Activated CD4-positive, alpha-beta T cell treated with anti-CD3 and anti-CD28 coated beads, Interleukin-2, amount 50 U/mL, for 16 hours (primary cell): ENCODE measurements around the gene IRAK4.
"Not testable (repeated sequence)": the region's sequence is repeated elsewhere in the genome, so short reads cannot be mapped to it uniquely, and the experiment has no call there.

Experiments
- DNase-seq: peaks from one replicate; pipeline ENCODE4 v3.0.0-alpha.2; 2020

Gene IRAK4

DNA sequence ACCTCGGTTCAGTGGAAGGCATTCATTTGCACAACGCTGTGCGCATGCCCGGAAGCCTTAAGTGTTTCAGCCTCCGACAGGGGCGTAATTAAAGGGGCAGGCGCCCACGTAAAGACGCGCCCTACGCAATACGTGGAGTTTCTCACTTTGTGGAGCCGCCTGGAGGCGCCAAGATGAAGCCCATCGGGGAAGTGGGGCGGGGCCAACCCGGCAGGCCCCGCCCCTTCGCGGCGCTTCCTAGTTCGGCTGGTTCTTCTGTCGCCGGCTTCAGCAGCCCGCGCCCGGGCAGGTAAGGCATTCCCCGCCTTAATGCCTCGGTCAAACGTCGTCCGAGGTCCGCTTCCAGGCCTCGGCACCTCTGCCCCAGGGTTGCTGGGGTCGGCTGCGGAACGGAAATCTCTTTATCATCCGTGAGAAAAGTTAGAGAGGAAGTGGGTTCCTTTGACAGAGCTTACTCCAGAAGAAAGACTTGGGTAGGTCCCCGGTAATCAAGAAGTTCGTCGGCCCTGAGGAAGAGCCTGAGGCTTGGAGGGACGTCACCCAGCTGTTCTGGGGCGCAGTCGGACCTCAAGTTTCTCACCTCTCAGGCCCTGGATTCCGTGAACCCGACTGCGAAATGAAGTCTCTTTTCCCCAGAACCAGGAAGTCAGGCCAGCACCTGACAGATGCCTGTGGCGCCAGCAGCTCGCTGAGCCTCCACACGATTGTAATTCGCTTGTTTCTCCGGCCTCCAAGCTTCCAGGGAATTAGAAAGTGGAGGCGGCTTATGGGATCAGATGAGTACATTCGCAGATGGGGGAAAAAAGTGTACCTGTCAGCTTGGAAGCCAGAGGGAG lies at the start of gene IRAK4, which contains the start of gene PUS7L:
Gene IRAK4, plus strand, starts transcription at position 224 of the 836 bp plus-strand sequence. CDS start 9,161 bp downstream, outside the sequence.
Gene PUS7L, minus strand, starts transcription at position 63 of the 836 bp plus-strand sequence. CDS start 3,545 bp downstream, outside the sequence.
- peak; percentile 97 for DNase-seq

DNA sequence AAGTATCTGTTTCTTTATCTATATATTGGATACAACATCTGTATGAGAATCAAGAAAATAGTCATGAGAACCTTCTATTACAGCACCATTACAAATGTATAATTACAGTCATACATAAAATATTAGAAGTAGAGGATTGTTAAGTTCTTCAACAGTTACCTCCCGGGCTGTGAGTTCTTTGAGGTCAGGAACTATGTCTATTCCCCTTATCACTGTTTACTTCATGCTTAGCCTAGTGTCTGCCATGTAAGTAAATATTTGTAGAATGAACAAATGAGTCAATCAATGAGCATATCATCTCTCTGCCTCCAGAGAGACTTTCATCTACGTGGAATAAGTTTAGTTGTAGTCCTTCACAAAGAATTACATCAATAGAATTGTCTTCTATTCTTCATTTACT lies 47.4 kb upstream of the IRAK4 start:
- no peak for DNase-seq

DNA sequence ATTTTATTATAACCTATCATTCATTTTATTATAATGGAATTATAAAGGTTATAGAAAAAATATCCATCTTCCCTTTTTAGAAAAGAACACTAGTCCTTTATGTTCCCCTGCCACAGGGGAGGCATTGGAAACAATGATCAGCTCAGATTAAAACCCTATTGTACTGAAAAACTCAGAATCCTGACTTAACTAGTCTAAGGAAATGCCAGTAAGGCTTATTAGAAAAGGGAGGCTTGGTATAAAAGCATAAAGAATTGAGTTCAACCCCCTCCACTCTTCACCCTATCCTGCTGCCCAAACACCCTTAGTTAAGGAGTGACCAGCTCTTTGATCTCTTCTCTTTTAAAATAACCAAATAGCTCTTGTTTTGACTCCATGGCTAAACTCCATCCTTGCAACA lies 36.1 kb upstream of the IRAK4 start:
- DNase-seq: no peak

DNA sequence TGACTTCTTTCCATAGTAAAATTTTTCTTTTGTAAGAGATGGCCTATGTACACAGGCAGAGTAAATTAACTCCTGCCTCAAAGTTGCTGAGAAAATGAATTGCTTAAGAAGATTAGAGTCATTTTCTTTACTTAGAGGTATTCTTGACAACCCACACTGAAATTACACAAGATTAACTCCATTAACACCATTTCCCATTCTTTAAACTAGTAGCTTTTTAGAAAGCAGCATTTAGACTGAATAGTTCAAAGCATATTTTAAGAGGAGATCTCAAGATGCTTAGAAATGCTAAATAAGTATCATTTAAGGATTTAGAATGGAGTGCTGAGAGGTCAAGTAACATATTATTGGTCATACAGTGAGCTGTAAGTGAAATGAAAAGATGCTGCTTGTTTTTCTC lies 35.6 kb upstream of the IRAK4 start:
- DNase-seq: no peak

DNA sequence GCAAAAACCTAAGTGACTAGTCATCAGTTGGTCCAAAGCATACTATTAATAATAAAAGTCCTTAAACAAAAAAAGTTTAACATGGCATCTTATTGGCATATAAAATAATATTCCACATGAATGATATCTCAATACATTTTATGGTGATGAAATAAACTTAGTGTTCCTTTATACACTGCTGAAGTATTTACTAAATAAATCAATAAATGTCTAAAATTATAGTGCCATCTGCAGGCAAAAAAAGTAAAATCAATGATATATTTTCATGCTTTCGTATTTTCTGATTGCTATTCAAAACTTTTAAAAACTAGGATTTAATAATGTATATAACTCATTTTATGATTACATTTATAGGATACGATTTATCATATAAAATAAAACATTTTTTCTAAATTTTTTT lies 30.6 kb upstream of the IRAK4 start:
- no peak for DNase-seq

DNA sequence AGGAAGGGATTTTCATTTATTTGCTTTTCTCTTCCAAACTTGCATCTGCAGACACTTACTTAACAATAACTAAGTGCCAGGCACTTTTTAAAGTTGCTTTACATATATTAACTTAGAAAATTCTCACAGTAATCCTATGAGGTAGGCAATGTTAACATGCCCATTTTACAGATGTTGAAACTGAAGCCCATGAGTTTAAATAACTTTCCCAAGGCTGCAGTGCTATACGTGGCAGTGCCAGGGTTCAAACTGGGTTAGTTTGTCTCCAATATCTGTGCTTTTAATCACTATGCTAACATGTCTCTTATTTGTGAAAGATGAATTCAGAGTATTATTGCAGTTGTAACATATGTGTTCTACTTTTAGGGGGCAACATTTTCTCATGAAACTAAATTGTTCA lies 30.1 kb upstream of the IRAK4 start:
- no peak for DNase-seq

DNA sequence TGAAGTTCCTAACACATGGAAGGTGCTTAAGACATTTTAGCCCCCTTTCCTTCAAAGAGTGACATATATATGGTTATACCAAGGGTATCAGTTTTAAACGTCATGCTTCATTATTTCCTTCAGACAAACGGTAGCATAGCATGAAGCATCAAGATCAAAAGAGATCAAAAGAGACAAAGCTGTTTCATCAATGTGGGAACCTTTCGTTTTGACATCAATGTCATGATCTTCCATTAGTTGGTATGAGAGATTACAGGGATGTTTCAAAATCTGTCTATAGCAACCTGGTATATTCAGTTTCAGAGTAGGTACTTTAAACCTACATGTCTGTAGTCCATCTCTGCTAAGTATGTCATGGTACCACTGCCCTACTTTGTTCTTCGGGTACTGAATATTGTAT lies 28.5 kb upstream of the IRAK4 start:
- DNase-seq: peak; percentile 43

DNA sequence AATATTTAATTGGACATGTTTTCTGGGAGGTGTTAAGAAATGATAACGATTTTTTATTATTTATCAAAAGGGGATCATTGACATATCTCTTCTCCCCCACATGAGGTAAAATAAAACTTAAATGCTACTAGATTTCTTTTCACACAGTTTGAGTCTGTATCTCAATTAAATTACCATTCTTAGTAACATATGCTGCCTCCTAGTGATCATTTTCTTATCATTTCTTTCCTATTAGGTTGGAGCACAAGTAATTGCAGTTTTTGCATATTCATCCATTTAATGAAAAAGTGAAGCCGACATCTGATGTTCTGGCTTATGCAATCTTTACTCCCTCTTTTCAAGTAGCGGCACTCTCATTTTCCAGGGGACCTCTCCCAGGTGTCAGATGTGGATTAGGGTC lies 25.1 kb upstream of the IRAK4 start:
- DNase-seq: no peak

DNA sequence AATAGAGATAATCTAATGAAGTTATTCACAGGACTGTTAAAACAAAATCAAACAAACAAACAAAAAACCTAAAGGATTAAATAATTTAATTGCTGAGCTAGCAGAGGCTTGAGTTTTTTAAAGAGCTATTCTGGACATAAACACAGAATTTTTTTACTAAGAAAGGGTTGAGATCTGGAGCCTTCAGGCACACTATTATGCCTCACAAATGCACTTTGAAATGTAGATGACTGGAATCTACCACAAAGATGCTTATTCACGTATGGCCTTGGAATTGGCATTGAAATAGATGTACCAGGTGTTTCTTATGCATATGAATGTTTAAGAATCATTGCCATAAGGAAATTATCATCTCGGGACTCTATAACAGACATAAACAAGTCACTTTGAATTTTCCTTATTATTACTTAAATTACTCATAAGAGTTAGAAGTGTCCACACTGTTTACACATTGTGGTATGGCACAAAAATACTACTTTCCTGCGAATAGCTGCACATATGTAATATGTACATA lies 21.8 kb upstream of the IRAK4 start:
- no peak for DNase-seq

DNA sequence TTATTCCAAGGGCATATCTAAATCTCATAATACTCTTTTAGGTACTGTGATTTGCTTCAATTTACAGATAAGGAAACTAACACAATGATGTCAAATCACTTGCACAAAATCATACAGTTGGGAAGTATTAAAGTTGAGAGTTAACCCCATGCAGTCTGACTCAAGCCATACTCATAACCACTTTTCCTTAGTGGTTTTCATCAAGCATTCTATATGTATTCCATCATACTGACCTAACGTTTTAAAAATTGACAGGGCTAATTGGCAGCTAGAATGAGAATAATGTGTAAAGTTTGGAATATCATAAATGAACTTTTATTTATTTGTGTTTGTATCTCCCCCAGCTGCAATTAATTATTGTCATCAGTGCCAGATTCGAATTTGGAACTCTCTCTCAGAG lies 21.1 kb upstream of the IRAK4 start:
- DNase-seq: no peak

DNA sequence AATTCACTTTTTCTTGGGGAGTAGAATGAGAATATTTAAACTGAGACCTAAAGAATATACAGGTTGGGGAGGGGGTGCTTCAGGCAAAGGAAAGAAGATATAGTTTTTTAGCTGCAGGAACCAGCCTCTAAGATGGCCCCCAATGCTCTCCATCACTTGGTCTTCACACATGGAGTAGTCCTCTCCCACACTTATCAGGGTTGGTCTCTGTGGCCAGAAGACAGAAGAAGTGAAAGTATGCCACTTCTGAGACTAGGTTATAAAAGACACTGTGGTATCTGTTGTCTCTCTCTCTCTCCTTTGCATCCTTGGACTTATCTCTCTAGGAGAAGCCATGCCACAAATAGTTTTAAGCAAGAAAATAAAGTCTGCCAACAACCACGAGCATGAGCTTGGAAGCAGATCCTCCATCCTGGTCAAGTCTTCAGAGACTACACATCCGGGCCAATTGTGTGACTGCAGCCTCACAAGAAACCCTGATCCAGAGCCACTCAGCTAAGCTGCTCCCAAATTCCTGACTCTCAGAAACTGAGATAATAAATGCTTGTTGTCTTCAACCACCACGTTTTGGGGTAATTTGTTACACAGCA lies 18.1 kb upstream of the IRAK4 start:
- DNase-seq: no peak

DNA sequence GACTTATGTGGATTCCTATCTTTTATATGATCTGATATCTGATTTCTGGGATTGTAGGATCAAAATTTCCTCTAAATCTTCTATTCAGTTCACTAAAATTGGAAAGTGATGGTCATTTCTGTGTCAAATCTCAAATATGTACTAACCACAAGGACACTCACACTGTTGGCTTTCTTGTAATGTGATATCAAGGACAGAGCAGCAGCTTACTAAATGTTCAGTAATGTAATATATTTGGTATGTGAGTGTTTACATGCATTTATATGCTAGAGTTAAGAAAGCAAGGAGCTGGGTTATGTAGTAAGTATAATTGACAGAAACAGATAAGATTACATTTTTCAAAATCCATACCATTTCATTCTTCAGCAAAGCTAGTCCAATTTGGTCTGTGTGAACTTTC lies 16.6 kb upstream of the IRAK4 start:
- DNase-seq: no peak

DNA sequence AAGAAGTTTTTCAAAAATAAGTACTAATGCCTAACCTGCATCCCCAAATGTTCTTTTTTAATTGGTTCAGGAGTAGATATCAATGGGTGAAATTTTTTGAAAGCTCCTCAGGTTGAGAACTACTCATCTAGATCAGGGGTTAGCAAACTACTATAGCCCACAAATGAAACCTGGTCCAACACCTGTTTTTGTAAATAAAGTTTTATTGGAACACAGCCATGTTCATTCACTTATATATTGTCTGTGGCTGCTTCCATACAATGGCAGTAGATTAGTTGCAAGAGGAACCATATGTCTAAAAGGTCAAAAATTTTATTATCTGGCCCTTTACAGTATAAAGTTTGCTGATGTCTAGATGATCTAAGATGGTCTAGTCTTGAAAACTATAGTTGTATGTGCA lies 13.9 kb upstream of the IRAK4 start:
- no peak for DNase-seq

DNA sequence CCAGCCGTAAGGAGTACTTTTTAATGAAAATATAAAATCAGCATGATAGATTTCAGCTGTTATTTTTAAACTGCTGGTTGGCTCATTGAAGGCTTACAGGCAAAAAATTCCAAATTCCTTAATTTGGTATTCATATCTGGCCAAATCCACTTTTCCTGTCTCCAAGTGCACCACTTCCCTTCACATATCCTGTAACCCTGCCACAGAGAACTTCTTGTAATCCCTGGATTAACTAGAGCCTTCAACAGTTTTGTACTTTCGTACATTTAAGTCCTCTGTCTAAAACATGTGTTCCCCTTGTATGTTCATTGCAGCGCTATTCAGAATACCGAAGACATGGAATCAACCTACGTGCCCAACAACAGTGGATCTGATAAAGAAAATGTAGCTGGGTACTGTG lies 9.7 kb upstream of the IRAK4 start:
- DNase-seq: no peak

DNA sequence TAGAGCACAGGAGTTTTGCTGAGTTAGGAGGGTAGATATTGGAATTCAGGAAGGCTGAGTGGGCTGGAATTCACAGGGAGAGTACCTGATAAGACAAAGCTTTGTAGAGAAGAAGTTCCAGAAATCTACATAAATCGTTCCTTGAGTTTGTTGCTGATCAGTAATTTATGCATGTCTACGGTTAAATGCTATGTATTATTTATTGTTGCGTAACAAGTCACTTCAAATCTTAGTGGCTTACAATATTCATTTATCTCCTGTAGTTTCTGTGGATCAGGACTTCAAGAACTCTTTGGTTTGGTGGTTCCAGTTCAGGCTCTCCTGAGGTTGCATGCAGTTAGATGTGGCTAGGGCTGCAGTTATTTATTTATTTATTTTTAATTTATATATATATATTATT lies 7.9 kb upstream of the IRAK4 start:
- DNase-seq: no peak

DNA sequence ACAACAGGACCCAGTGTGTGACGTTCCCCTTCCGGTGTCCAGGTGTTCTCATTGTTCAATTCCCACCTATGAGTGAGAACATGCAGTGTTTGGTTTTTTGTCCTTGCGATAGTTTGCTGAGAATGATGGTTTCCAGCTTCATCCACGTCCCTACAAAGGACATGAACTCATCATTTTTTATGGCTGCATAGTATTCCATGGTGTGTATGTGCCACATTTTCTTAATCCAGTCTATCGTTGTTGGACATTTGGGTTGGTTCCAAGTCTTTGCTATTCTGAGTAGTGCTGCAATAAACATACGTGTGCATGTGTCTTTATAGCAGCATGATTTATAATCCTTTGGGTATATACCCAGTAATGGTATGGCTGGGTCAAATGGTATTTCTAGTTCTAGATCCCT lies 7.4 kb upstream of the IRAK4 start:
- DNase-seq: not testable (repeated sequence)

DNA sequence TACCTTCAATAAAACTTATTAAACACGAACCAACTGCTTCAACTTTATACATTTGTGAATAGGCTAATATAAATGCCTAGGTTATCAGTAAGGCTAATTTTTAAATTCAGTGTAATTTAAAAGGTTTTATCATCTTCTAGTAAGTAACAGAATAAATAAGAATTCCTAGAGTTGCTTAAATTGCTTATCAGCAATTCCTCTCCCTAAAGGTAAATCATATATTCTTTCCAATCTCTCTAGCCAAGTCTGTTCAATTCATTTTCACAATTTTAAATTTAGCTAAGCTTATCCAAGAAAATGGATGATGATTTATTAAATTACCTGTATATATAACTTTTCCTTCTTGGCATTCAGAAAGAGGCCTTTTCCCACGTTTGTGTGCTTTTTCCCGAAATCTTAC lies 4.7 kb upstream of the IRAK4 start:
- no peak for DNase-seq

DNA sequence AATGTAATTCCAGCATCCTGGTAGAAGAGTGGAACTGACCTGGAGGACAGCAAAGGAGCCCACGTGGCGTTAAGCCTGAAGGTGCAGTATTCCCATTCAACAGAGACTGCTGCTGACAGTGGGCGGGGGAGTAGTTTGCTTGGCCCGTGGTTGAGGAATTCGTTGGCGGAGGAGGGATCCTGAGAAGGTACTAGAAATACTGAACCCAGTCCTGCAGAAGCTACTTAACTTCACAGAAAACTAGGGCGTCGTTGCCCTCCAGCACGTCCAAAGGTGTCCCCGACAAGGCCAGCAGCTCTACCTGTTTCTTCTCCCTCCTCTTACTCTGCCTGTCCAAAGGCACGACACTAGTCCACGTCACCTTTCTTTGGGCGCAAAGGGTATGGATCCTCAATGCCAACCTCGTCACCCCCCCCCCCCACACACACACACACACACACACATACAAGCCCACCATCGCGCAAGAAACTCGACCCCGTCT lies 464 bp upstream of the IRAK4 start:
- DNase-seq: no peak

DNA sequence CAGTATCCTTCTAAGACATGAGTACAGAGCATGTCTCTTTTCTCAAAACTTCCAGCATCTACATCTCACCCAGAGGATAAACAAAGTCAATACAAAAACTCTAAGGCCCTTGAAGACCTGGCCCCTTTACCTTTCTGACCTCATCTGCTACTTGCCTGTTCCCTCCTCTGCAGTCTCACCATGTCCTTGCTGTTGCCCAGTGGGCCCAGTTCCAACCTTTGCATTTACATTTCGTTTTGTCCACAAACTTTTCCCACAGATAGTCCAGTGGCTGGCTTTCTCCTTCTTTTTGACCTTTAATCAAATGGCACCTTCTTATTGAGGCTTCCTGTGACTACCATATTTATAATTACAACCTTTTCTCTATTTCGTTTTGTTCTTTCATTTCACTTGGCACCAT lies 1.6 kb downstream of the IRAK4 start:
- DNase-seq: no peak

DNA sequence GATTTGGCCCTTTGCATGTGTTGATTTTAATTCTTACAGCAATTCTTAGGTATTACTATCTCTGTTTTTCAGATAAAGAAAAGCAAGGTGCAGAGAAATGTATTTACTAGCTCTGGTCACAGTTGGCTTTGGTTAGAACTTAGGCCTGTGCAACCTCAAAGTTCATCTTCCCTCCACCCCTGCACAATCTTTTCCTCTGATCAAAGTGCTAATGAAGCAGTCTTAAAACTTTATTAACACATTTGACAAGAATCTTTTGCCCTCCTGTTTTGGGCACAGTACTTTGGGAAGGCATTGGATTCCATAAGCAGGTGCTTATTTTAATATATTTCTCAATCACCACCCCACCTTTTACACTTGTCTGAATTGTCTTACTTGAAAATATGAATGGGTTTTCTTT lies 2.7 kb downstream of the IRAK4 start:
- no peak for DNase-seq

DNA sequence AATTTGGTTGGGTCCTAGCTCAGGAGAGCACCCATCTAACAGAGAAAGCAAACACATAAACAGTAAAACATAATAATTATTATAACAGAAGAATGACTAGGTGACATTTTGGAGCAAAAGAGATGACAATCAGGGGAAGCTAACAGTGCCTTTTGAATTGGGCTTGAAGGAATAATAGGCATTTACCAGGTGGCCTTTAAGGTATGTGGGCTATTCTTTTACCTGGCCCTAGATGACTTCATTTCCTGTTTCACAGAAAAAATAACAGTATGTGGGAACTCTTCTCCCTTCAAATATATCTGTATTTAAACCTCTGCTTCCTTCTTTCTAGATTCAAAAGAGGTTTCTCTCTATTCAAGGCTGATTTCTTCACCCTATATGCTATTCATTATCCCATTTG lies 3.8 kb downstream of the IRAK4 start:
- DNase-seq: no peak

DNA sequence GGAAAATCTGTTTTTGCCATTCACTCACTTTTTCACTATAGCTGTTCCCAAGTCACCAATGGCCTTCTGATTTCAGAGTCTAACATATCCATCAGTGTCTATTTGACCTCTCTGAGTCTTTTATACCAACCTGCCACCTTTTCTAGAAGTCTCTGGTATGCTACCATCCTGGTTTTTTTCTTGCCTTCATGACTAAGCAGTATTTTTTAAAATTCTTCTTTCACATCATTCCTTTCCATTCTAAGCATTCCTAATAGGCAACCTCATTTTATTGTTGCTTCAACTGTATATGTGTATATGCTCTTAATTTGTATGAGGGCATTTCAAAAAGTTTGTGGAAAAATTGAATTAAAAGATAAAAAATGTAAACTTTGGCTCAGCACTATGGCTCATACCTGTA lies 5.0 kb downstream of the IRAK4 start:
- no peak for DNase-seq

DNA sequence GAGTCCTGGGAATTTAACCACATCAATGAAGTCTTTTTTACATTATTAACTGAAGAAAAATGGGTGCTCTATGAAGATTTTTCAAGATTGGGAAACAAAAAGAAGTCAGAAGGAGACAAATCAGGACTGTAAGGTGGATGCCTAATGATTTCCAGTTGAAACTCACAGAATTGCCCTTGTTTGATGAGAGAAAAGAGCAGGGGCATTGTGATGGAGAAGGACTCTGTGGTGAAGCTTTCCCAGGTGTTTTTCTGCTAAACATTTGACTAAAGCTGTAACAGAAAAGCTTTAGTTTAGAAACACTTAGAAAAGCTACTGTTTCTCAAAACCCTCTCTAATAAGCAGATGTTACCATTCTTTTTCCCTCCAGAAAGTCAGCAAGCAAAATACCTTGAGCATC lies 5.8 kb downstream of the IRAK4 start:
- DNase-seq: no peak

DNA sequence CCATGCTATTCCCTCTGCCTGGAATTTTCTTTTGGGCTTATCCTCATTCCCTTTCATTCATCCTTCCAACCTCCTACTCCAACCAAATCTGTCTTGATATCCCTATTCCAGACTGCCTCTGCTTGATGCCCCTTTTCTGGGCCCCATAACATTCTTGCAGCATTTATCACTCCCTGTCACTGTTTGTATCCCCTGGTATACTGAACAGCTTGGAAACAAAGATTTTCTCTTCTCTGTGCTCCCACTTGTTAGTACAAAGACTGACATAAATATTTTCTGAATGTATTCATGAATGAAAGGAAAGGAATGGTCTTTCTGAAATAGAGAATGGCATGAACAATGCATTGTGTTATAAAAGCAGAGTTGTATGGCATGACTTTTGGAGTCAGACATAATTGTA lies 7.5 kb downstream of the IRAK4 start:
- no peak for DNase-seq
